OCI-LY3 (cell line): ENCODE data around the gene SDK1.

Source experiments
- EZH2phosphoT487 ChIP-seq: fragments of 200-600 bp; shearing (Covaris generic); IDR thresholded peaks from 2 replicates; pipeline ENCODE4 v1.6.1; 2018; ENCODE audit warnings: antibody characterized with exemption, mixed run types, low read depth
- TF ChIP-seq, protein P1 (sequence below): fragments of 200-600, 300-600 bp; sonication (generic); IDR thresholded peaks from 2 replicates; pipeline ENCODE4 v1.5.1; 2014; ENCODE audit warnings: antibody characterized with exemption, low read length, low read depth

DNA sequence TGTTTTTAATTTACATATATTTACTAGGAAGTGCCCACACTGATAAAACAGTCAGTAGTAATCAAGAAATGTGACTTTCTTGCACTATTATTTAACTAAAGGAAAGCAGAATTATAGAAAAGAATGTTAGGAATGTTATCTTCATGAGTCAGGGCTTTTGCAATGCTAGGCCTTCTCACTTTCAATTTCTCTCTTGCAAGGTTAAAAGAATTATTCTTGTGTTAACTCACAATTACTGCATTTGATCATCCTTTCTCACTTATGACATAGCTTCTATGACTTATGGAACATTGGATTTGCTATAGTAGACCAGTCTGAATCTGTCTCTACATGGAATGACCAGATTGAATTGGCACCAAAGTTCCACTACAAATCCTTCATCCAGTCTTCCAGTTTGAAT lies 192.4 kb downstream of the SDK1 start:
- TF ChIP-seq, protein P1, sequence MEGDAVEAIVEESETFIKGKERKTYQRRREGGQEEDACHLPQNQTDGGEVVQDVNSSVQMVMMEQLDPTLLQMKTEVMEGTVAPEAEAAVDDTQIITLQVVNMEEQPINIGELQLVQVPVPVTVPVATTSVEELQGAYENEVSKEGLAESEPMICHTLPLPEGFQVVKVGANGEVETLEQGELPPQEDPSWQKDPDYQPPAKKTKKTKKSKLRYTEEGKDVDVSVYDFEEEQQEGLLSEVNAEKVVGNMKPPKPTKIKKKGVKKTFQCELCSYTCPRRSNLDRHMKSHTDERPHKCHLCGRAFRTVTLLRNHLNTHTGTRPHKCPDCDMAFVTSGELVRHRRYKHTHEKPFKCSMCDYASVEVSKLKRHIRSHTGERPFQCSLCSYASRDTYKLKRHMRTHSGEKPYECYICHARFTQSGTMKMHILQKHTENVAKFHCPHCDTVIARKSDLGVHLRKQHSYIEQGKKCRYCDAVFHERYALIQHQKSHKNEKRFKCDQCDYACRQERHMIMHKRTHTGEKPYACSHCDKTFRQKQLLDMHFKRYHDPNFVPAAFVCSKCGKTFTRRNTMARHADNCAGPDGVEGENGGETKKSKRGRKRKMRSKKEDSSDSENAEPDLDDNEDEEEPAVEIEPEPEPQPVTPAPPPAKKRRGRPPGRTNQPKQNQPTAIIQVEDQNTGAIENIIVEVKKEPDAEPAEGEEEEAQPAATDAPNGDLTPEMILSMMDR: no peak
- no peak for TF ChIP-seq EZH2phosphoT487
